ENCODE results near the gene EXOC3L2.
"Not testable (repeated sequence)": the region's sequence is repeated elsewhere in the genome, so short reads cannot be mapped to it uniquely, and the experiment has no call there.

Gene EXOC3L2

GRCh38 chr19:45255611-45256157, 10.5 kb upstream of the EXOC3L2 start:
- DNase-seq (ENCODE audit: low read depth) = no peak

- DNase-seq (ENCODE audit: low read depth) = no peak
These were observed 8.9 kb upstream of the EXOC3L2 start for GRCh38 chr19:45254044-45254531.

- no peak for DNase-seq (ENCODE audit: low read depth)
These were observed 8.3 kb upstream of the EXOC3L2 start for GRCh38 chr19:45253396-45254027.

GRCh38 chr19:45251452-45252354, 6.5 kb upstream of the EXOC3L2 start:
- no peak for DNase-seq (ENCODE audit: low read depth)

GRCh38 chr19:45250832-45251451, 5.7 kb upstream of the EXOC3L2 start, which contains the start of gene MARK4:
TSS of gene MARK4 (plus strand) at chr19:45251271. CDS start at chr19:45251589, 318 bp downstream.
- DNase-seq (ENCODE audit: low read depth) = peak; percentile 46

GRCh38 chr19:45250216-45250831, 5.1 kb upstream of the EXOC3L2 start:
- no peak for DNase-seq (ENCODE audit: low read depth)

GRCh38 chr19:45249261-45250033, 4.2 kb upstream of the EXOC3L2 start:
- DNase-seq (ENCODE audit: low read depth) = no peak

GRCh38 chr19:45247136-45247535, 1.9 kb upstream of the EXOC3L2 start:
- no peak for DNase-seq (ENCODE audit: low read depth)

GRCh38 chr19:45245826-45246225, 619 bp upstream of the EXOC3L2 start:
- no peak for DNase-seq (ENCODE audit: low read depth)

GRCh38 chr19:45244133-45244794, 943 bp downstream of the EXOC3L2 start:
- no peak for DNase-seq (ENCODE audit: low read depth)

- no peak for DNase-seq (ENCODE audit: low read depth)
These were observed 2.0 kb downstream of the EXOC3L2 start for GRCh38 chr19:45243144-45243732.

- no peak for DNase-seq (ENCODE audit: low read depth)
These were observed 6.7 kb downstream of the EXOC3L2 start for GRCh38 chr19:45238556-45238955.

- DNase-seq (ENCODE audit: low read depth) = no peak
These were observed 9.7 kb downstream of the EXOC3L2 start for GRCh38 chr19:45235485-45235884.

GRCh38 chr19:45234089-45234869, 10.9 kb downstream of the EXOC3L2 start:
- DNase-seq (ENCODE audit: low read depth) = no peak

GRCh38 chr19:45231891-45232290, 13.3 kb downstream of the EXOC3L2 start:
- no peak for DNase-seq (ENCODE audit: low read depth)

GRCh38 chr19:45229056-45229455, 16.2 kb downstream of the EXOC3L2 start:
- DNase-seq (ENCODE audit: low read depth) = not testable (repeated sequence)

- DNase-seq (ENCODE audit: low read depth) = no peak
These were observed 20.6 kb downstream of the EXOC3L2 start for GRCh38 chr19:45224645-45225044.

GRCh38 chr19:45223879-45224278, 21.3 kb downstream of the EXOC3L2 start:
- no peak for DNase-seq (ENCODE audit: low read depth)

- no peak for DNase-seq (ENCODE audit: low read depth)
These were observed 22.5 kb downstream of the EXOC3L2 start for GRCh38 chr19:45222724-45223123.
